ENCODE data around the gene DYNLRB2.

Gene DYNLRB2

GRCh38 chr16:80540516-80541305 is at the start of gene DYNLRB2:
DYNLRB2 (plus strand) TSS chr16:80540993; CDS start chr16:80541077, 84 bp downstream.
- Histone ChIP-seq H2AFZ (ENCODE audit: low read depth) (peak within 1 kb of the TSS; percentile 64), H3K79me2 (ENCODE audit: insufficient read depth, low read depth) (no peaks in the 10 kb centered on the region), H3K27ac (peak within 1 kb of the TSS; percentile 67), H3K4me3 (IDR thresholded peaks at IDR 0.05; ENCODE audit: insufficient read depth, low read depth, low read length) (peak within 1 kb of the TSS; percentile 55), H3K9ac (peak within 1 kb of the TSS; percentile 68), H4K20me1 (ENCODE audit: insufficient read depth) (no peaks in the 10 kb centered on the region), H3K4me1 (ENCODE audit: low read depth, poor library complexity, severe bottlenecking) (peaks cover 17% of the 10 kb centered on the region), H3K4me2 (peak within 1 kb of the TSS; percentile 58), H3K36me3 (ENCODE audit: insufficient read depth) (no peaks in the 10 kb centered on the region), H3K27me3 (ENCODE audit: insufficient read depth, low read depth) (no peaks in the 10 kb centered on the region)
- no peak for TF ChIP-seq CTCF (conservative IDR thresholded peaks at IDR 0.05; ENCODE audit: low read depth, low read length)

GRCh38 chr16:80500116-80500859 is 40.5 kb upstream of the DYNLRB2 start:
- TF ChIP-seq CTCF (conservative IDR thresholded peaks at IDR 0.05; ENCODE audit: low read depth, low read length) = no peak

GRCh38 chr16:80500961-80501525 is 39.8 kb upstream of the DYNLRB2 start:
- Histone ChIP-seq H3K27me3 (ENCODE audit: insufficient read depth, low read depth) (no peaks in the 10 kb centered on the region), H3K4me1 (ENCODE audit: low read depth, poor library complexity, severe bottlenecking) (no peaks in the 10 kb centered on the region), H3K36me3 (ENCODE audit: insufficient read depth) (no peaks in the 10 kb centered on the region), H2AFZ (ENCODE audit: low read depth) (no peak overlapping the region), H3K79me2 (ENCODE audit: insufficient read depth, low read depth) (no peaks in the 10 kb centered on the region), H3K9ac (no peak overlapping the region), H3K4me2 (no peak overlapping the region), H4K20me1 (ENCODE audit: insufficient read depth) (no peaks in the 10 kb centered on the region), H3K27ac (no peak overlapping the region), H3K4me3 (IDR thresholded peaks at IDR 0.05; ENCODE audit: insufficient read depth, low read depth, low read length) (no peak overlapping the region)
- TF ChIP-seq CTCF (conservative IDR thresholded peaks at IDR 0.05; ENCODE audit: low read depth, low read length) = no peak

More at GRCh38 chr16:80500116-80500859, 40.5 kb upstream of the DYNLRB2 start:
- no peaks in the 10 kb centered on the region for H4K20me1 ChIP-seq (ENCODE audit: insufficient read depth)
- H3K9ac ChIP-seq = no peak overlapping the region
- H3K4me1 ChIP-seq (ENCODE audit: low read depth, poor library complexity, severe bottlenecking) = no peaks in the 10 kb centered on the region
- H3K79me2 ChIP-seq (ENCODE audit: insufficient read depth, low read depth) = no peaks in the 10 kb centered on the region
- H3K27ac ChIP-seq = no peak overlapping the region
- H3K4me3 ChIP-seq (IDR thresholded peaks at IDR 0.05; ENCODE audit: insufficient read depth, low read depth, low read length) = no peak overlapping the region
- H3K36me3 ChIP-seq (ENCODE audit: insufficient read depth) = no peaks in the 10 kb centered on the region
- no peak overlapping the region for H2AFZ ChIP-seq (ENCODE audit: low read depth)
- H3K4me2 ChIP-seq = no peak overlapping the region
- H3K27me3 ChIP-seq (ENCODE audit: insufficient read depth, low read depth) = no peaks in the 10 kb centered on the region

GRCh38 chr16:80503107-80503506 is 37.7 kb upstream of the DYNLRB2 start:
- H3K4me2 ChIP-seq = no peak overlapping the region
- H3K4me3 ChIP-seq (IDR thresholded peaks at IDR 0.05; ENCODE audit: insufficient read depth, low read depth, low read length) = no peak overlapping the region
- TF ChIP-seq CTCF (conservative IDR thresholded peaks at IDR 0.05; ENCODE audit: low read depth, low read length) = no peak
- no peak overlapping the region for H3K27ac ChIP-seq
- H3K9ac ChIP-seq = no peak overlapping the region
- H3K27me3 ChIP-seq (ENCODE audit: insufficient read depth, low read depth) = no peaks in the 10 kb centered on the region
- H3K79me2 ChIP-seq (ENCODE audit: insufficient read depth, low read depth) = no peaks in the 10 kb centered on the region
- no peaks in the 10 kb centered on the region for H3K36me3 ChIP-seq (ENCODE audit: insufficient read depth)
- H3K4me1 ChIP-seq (ENCODE audit: low read depth, poor library complexity, severe bottlenecking) = no peaks in the 10 kb centered on the region
- no peaks in the 10 kb centered on the region for H4K20me1 ChIP-seq (ENCODE audit: insufficient read depth)
- H2AFZ ChIP-seq (ENCODE audit: low read depth) = no peak overlapping the region

All from KMS-11 (cell line).